ENCODE measurements around the gene CDH13.

Gene CDH13

GRCh38 chr16:82841108-82841507 is 214.3 kb downstream of the CDH13 start:
- Histone ChIP-seq H3K27ac (ENCODE audit: low read length) (no peak overlapping the region), H3K9me3 (ENCODE audit: insufficient read depth, low read length, severe bottlenecking) (no peaks in the 10 kb centered on the region), H3K4me2 (ENCODE audit: insufficient read depth, low read length) (no peak overlapping the region), H3K79me2 (ENCODE audit: insufficient read depth, low read length) (no peaks in the 10 kb centered on the region), H2AFZ (ENCODE audit: low read depth, low read length) (no peak overlapping the region), H3K4me3 (ENCODE audit: low read depth in 1 of 2, low read length in 2 of 2) (no peak overlapping the region), H3K9ac (ENCODE audit: low read depth, low read length) (no peak overlapping the region), H3K27me3 (ENCODE audit: insufficient read depth, low read length, poor library complexity) (no peaks in the 10 kb centered on the region), H3K36me3 (ENCODE audit: insufficient read depth, low read length) (no peaks in the 10 kb centered on the region), H3K4me1 (ENCODE audit: insufficient read depth, low read length) (no peaks in the 10 kb centered on the region), H4K20me1 (ENCODE audit: insufficient read depth, low read length) (no peaks in the 10 kb centered on the region)
- ATAC-seq (ENCODE audit: insufficient read depth, low read depth), result no peak
- TF ChIP-seq EZH2 (IDR thresholded peaks at IDR 0.05; ENCODE audit: borderline replicate concordance, low read depth, low read length, severe bottlenecking), result no peak
- TF ChIP-seq CTCF (IDR thresholded peaks at IDR 0.05; ENCODE audit: borderline replicate concordance, extremely low read depth, low read length, poor library complexity, severe bottlenecking), result no peak
- DNase-seq, result no peak

- no peaks in the 10 kb centered on the region for H3K9me3 ChIP-seq (ENCODE audit: insufficient read depth, low read length, severe bottlenecking)
- TF ChIP-seq EZH2 (IDR thresholded peaks at IDR 0.05; ENCODE audit: borderline replicate concordance, low read depth, low read length, severe bottlenecking), result no peak
- TF ChIP-seq CTCF (IDR thresholded peaks at IDR 0.05; ENCODE audit: borderline replicate concordance, extremely low read depth, low read length, poor library complexity, severe bottlenecking), result no peak
Observed at GRCh38 chr16:82843606-82844271, 217.0 kb downstream of the CDH13 start.

GRCh38 chr16:82845116-82845515 is 218.3 kb downstream of the CDH13 start:
- Histone ChIP-seq H3K27me3 (ENCODE audit: insufficient read depth, low read length, poor library complexity) (no peaks in the 10 kb centered on the region), H4K20me1 (ENCODE audit: insufficient read depth, low read length) (no peaks in the 10 kb centered on the region)

More at GRCh38 chr16:82843606-82844271, 217.0 kb downstream of the CDH13 start:
- no peak overlapping the region for H3K27ac ChIP-seq (ENCODE audit: low read length)
- H3K4me1 ChIP-seq (ENCODE audit: insufficient read depth, low read length), result no peaks in the 10 kb centered on the region
- ATAC-seq (ENCODE audit: insufficient read depth, low read depth) (no peak), DNase-seq (no peak)
- no peaks in the 10 kb centered on the region for H3K27me3 ChIP-seq (ENCODE audit: insufficient read depth, low read length, poor library complexity)
- no peaks in the 10 kb centered on the region for H3K36me3 ChIP-seq (ENCODE audit: insufficient read depth, low read length)
- no peak overlapping the region for H3K4me2 ChIP-seq (ENCODE audit: insufficient read depth, low read length)
- no peaks in the 10 kb centered on the region for H4K20me1 ChIP-seq (ENCODE audit: insufficient read depth, low read length)
- H3K9ac ChIP-seq (ENCODE audit: low read depth, low read length), result no peak overlapping the region
- H2AFZ ChIP-seq (ENCODE audit: low read depth, low read length), result no peak overlapping the region
- no peaks in the 10 kb centered on the region for H3K79me2 ChIP-seq (ENCODE audit: insufficient read depth, low read length)
- no peak overlapping the region for H3K4me3 ChIP-seq (ENCODE audit: low read depth in 1 of 2, low read length in 2 of 2)

More at GRCh38 chr16:82845116-82845515, 218.3 kb downstream of the CDH13 start:
- Histone ChIP-seq H3K9me3 (ENCODE audit: insufficient read depth, low read length, severe bottlenecking) (no peaks in the 10 kb centered on the region), H3K4me3 (ENCODE audit: low read depth in 1 of 2, low read length in 2 of 2) (no peak overlapping the region), H3K27ac (ENCODE audit: low read length) (no peak overlapping the region), H3K4me1 (ENCODE audit: insufficient read depth, low read length) (no peaks in the 10 kb centered on the region), H3K4me2 (ENCODE audit: insufficient read depth, low read length) (no peak overlapping the region), H2AFZ (ENCODE audit: low read depth, low read length) (no peak overlapping the region), H3K9ac (ENCODE audit: low read depth, low read length) (no peak overlapping the region), H3K79me2 (ENCODE audit: insufficient read depth, low read length) (no peaks in the 10 kb centered on the region), H3K36me3 (ENCODE audit: insufficient read depth, low read length) (no peaks in the 10 kb centered on the region)
- ATAC-seq (ENCODE audit: insufficient read depth, low read depth) (no peak), DNase-seq (no peak)
- TF ChIP-seq EZH2 (IDR thresholded peaks at IDR 0.05; ENCODE audit: borderline replicate concordance, low read depth, low read length, severe bottlenecking) (no peak), CTCF (IDR thresholded peaks at IDR 0.05; ENCODE audit: borderline replicate concordance, extremely low read depth, low read length, poor library complexity, severe bottlenecking) (no peak)
